Cardiac muscle cell (in vitro differentiated cells and primary cell): ENCODE measurements around the gene SERPINA5. TPM values are rescaled to one million over a fixed set of nuclear protein-coding genes. Genes with fewer than 3 reads are reported as not detected.
"Not testable (repeated sequence)": the region's sequence is repeated elsewhere in the genome, so short reads cannot be mapped to it uniquely, and the experiment has no call there.

ENCODE experiments used
- DNase-seq, 2 donors: peaks; one replicate each; pipeline versions ENCODE4 v3.0.0 to v3.0.0-alpha.2; 2010 to 2017; ENCODE audit warnings: low read depth in 1 of 2, low spot score in 1 of 2
- H3K27ac ChIP-seq: fragments of 200-600 bp; sonication (generic); 2 replicates; pipeline ENCODE4 v1.5.1; 2016
- H3K27me3 ChIP-seq: fragments of 200-600 bp; sonication (generic); 2 replicates; pipeline ENCODE4 v1.6.0; 2016; ENCODE audit warnings: control low read depth
- H3K36me3 ChIP-seq: fragments of 200-600 bp; sonication (generic); 2 replicates; pipeline ENCODE4 v1.5.1; 2016; ENCODE audit warnings: control low read depth
- H3K4me1 ChIP-seq: fragments of 200-600 bp; sonication (generic); 2 replicates; pipeline ENCODE4 v1.8.1; 2017; ENCODE audit warnings: low read depth, mild to moderate bottlenecking, mixed run types
- H3K4me3 ChIP-seq: fragments of 200-600 bp; sonication (generic); 2 replicates; pipeline ENCODE4 v1.5.1; 2016; ENCODE audit warnings: mild to moderate bottlenecking
- H3K9me3 ChIP-seq: fragments of 200-600 bp; sonication (generic); 2 replicates; pipeline ENCODE4 v1.5.1; 2017; ENCODE audit warnings: low read depth, mild to moderate bottlenecking, control low read depth
- CTCF ChIP-seq: IDR thresholded peaks from 2 replicates; pipeline ENCODE4 v1.5.1; 2012; ENCODE audit warnings: low read depth, mild to moderate bottlenecking, low read length
- polyA plus RNA-seq: library from polyadenylated mRNA; unstranded; fragments of >200 nt; fragmentation: Nextera tagmentation; extraction: Ambion mirVana; gene quantifications from 2 replicates; pipeline ENCODE4 v1.2.1, GENCODE V29; 2016
- total RNA-seq: library from RNA; depleted of rRNA; stranded (reverse); fragments of >200 nt; gene quantifications from 2 replicates; pipeline ENCODE4 v1.2.3, GENCODE V29; 2016

The SERPINA5 gene
- total and polyA plus RNA-seq, 2 experiments from 2014 or later = not detected

- DNase-seq = no peak
- H3K4me1 ChIP-seq = no peaks in the 10 kb centered on the region
- TF ChIP-seq CTCF = no peak
- no peak overlapping the region for H3K27ac ChIP-seq
- no peaks in the 10 kb centered on the region for H3K9me3 ChIP-seq
- no peaks in the 10 kb centered on the region for H3K36me3 ChIP-seq
- no peak overlapping the region for H3K4me3 ChIP-seq
- no peaks in the 10 kb centered on the region for H3K27me3 ChIP-seq
Observed at GRCh38 chr14:94605361-94605760, 24.1 kb downstream of the SERPINA5 start.

DNA sequence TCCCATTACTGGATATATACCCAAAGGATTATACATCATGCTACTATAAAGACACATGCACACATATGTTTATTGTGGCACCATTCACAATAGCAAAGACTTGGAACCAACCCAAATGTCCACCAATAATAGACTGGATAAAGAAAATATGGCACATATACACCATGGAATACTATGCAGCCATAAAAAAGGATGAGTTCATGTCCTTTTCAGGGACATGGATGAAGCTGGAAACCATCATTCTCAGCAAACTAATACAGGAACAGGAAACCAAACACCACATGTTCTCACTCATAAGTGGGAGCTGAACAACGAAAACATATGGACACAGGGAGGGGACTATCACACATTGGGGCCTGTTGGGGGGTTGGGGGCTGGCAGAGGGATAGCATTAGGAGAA is 27.7 kb downstream of the SERPINA5 start:
- H3K36me3 ChIP-seq, DNase-seq, H3K27me3 ChIP-seq, H3K4me3 ChIP-seq, H3K27ac ChIP-seq, H3K4me1 ChIP-seq, H3K9me3 ChIP-seq: not testable (repeated sequence)

GRCh38 chr14:94611179-94611578 is 30.0 kb downstream of the SERPINA5 start:
- Histone ChIP-seq H3K36me3 (no peaks in the 10 kb centered on the region), H3K27ac (no peak overlapping the region), H3K4me3 (no peak overlapping the region), H3K4me1 (no peaks in the 10 kb centered on the region), H3K27me3 (no peaks in the 10 kb centered on the region), H3K9me3 (no peaks in the 10 kb centered on the region)
- no peak for DNase-seq
- no peak for TF ChIP-seq CTCF

GRCh38 chr14:94612174-94612573 is 30.9 kb downstream of the SERPINA5 start, which contains the start of gene SERPINA3:
Gene SERPINA3 (plus strand): TSS chr14:94612391. CDS start chr14:94614442, 2,051 bp downstream.
- H3K4me3 ChIP-seq = no peak within 1 kb of the TSS
- H3K27ac ChIP-seq = no peak within 1 kb of the TSS
- H3K27me3 ChIP-seq = no peaks in the 10 kb centered on the region
- no peaks in the 10 kb centered on the region for H3K36me3 ChIP-seq
- no peaks in the 10 kb centered on the region for H3K9me3 ChIP-seq
- DNase-seq = peak in 1 of 2 donors; percentile 78
- no peak for TF ChIP-seq CTCF
- no peaks in the 10 kb centered on the region for H3K4me1 ChIP-seq

GRCh38 chr14:94612580-94613554 is 31.6 kb downstream of the SERPINA5 start:
- H3K36me3 ChIP-seq = no peaks in the 10 kb centered on the region
- no peak overlapping the region for H3K4me3 ChIP-seq
- no peaks in the 10 kb centered on the region for H3K9me3 ChIP-seq
- DNase-seq = peak in 1 of 2 donors; percentile 75
- H3K4me1 ChIP-seq = no peaks in the 10 kb centered on the region
- H3K27ac ChIP-seq = no peak overlapping the region
- no peak for TF ChIP-seq CTCF
- no peaks in the 10 kb centered on the region for H3K27me3 ChIP-seq
